ENCODE results near the gene SIL1.

DNA sequence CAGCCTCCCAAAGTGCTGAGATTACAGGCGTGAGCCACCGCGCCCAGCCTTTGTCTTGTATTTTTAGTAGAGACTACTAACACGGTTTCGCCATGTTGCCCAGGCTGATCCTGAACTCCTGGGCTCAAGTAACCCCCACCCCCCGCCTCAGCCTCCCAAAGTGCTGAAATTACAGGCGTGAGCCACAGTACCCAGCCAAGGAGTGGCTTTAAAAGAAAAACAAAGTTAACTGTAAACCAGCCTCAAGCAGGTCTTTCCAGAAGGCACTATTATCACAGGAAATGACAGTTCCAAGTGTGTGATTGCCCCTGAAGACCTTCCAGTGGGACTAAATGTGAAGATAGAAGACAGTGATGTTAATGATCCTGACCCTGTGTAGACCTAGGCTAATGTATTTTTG lies 31.1 kb downstream of the SIL1 start:
- TF ChIP-seq HDAC6 (IDR thresholded peaks at IDR 0.05; ENCODE audit: low read depth, low read length) (no peak), JUN (IDR thresholded peaks at IDR 0.05; ENCODE audit: borderline replicate concordance, low read depth, low read length) (no peak), JUN (CRISPR knock-in tag; IDR thresholded peaks at IDR 0.05; ENCODE audit: borderline replicate concordance) (no peak), POLR3A (IDR thresholded peaks at IDR 0.05; ENCODE audit: borderline replicate concordance, extremely low read depth, insufficient read depth, insufficient read length) (no peak), MAFK (IDR thresholded peaks at IDR 0.05; ENCODE audit: low read length) (no peak), POLR2A (conservative IDR thresholded peaks at IDR 0.05) (no peak), ZZZ3 (IDR thresholded peaks at IDR 0.05) (no peak)
- TF ChIP-seq, protein P1, sequence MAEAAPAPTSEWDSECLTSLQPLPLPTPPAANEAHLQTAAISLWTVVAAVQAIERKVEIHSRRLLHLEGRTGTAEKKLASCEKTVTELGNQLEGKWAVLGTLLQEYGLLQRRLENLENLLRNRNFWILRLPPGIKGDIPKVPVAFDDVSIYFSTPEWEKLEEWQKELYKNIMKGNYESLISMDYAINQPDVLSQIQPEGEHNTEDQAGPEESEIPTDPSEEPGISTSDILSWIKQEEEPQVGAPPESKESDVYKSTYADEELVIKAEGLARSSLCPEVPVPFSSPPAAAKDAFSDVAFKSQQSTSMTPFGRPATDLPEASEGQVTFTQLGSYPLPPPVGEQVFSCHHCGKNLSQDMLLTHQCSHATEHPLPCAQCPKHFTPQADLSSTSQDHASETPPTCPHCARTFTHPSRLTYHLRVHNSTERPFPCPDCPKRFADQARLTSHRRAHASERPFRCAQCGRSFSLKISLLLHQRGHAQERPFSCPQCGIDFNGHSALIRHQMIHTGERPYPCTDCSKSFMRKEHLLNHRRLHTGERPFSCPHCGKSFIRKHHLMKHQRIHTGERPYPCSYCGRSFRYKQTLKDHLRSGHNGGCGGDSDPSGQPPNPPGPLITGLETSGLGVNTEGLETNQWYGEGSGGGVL (CRISPR knock-in tag; IDR thresholded peaks at IDR 0.05) = no peak
- TF ChIP-seq, protein P2, sequence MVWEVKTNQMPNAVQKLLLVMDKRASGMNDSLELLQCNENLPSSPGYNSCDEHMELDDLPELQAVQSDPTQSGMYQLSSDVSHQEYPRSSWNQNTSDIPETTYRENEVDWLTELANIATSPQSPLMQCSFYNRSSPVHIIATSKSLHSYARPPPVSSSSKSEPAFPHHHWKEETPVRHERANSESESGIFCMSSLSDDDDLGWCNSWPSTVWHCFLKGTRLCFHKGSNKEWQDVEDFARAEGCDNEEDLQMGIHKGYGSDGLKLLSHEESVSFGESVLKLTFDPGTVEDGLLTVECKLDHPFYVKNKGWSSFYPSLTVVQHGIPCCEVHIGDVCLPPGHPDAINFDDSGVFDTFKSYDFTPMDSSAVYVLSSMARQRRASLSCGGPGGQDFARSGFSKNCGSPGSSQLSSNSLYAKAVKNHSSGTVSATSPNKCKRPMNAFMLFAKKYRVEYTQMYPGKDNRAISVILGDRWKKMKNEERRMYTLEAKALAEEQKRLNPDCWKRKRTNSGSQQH (CRISPR knock-in tag; IDR thresholded peaks at IDR 0.05) = no peak
